DOHH2 (cell line): ENCODE data around the gene LSMEM2.
"Not testable (repeated sequence)": the region's sequence is repeated elsewhere in the genome, so short reads cannot be mapped to it uniquely, and the experiment has no call there.

Source experiments
- H3F3A ChIP-seq: fragments of 200-600 bp; sonication (generic), shearing (Covaris generic); 2 replicates; pipeline ENCODE4 v1.6.0; 2016; ENCODE audit warnings: antibody characterized with exemption, mild to moderate bottlenecking; ENCODE audit not compliant: control insufficient read depth, insufficient read depth
- H3K27ac ChIP-seq: fragments of 200-600 bp; sonication (generic); 2 replicates; pipeline ENCODE4 v1.5.1; 2014; ENCODE audit warnings: low read depth, mild to moderate bottlenecking, low read length, moderate library complexity
- H3K27me3 ChIP-seq: fragments of 200-600 bp; sonication (generic); 2 replicates; pipeline ENCODE4 v1.6.1; 2014; ENCODE audit warnings: mild to moderate bottlenecking, low read length, mixed read lengths; ENCODE audit not compliant: control insufficient read depth
- H3K36me3 ChIP-seq: fragments of 200-600 bp; sonication (generic); 2 replicates; pipeline ENCODE4 v1.6.1; 2014; ENCODE audit warnings: mild to moderate bottlenecking, low read length, moderate library complexity, mixed read lengths; ENCODE audit not compliant: control insufficient read depth
- H3K4me1 ChIP-seq: fragments of 200-600 bp; sonication (generic); 2 replicates; pipeline ENCODE4 v1.6.1; 2014; ENCODE audit warnings: mild to moderate bottlenecking, low read length, mixed read lengths; ENCODE audit not compliant: control insufficient read depth
- H3K4me2 ChIP-seq: fragments of 200-600 bp; sonication (generic); 2 replicates; pipeline ENCODE4 v1.6.0; 2014; ENCODE audit warnings: mild to moderate bottlenecking, low read length, moderate library complexity
- H3K4me3 ChIP-seq: fragments of 200-600 bp; sonication (generic); 2 replicates; pipeline ENCODE4 v1.5.1; 2014; ENCODE audit warnings: mild to moderate bottlenecking, low read length, mixed read lengths
- H3K79me2 ChIP-seq: fragments of 200-600 bp; sonication (generic); 2 replicates; pipeline ENCODE4 v1.6.1; 2014; ENCODE audit warnings: mild to moderate bottlenecking, low read length, mixed read lengths; ENCODE audit not compliant: control insufficient read depth
- H3K9me2 ChIP-seq: fragments of 200-600 bp; sonication (generic); replicated peaks from 2 replicates; pipeline ENCODE4 v1.6.1; 2014; ENCODE audit warnings: mild to moderate bottlenecking, low read length, mixed read lengths; ENCODE audit not compliant: control insufficient read depth
- H3K9me3 ChIP-seq: fragments of 200-600 bp; sonication (generic); 2 replicates; pipeline ENCODE4 v1.6.1; 2014; ENCODE audit warnings: antibody characterized with exemption, low read length, mixed read lengths; ENCODE audit not compliant: control insufficient read depth, insufficient read depth
- H4K20me1 ChIP-seq: fragments of 200-600 bp; sonication (generic); 2 replicates; pipeline ENCODE4 v1.6.0; 2014; ENCODE audit warnings: low read depth, mild to moderate bottlenecking, antibody characterized with exemption, low read length, moderate library complexity; ENCODE audit not compliant: control insufficient read depth, insufficient read depth
- CTCF ChIP-seq: fragments of 200-600 bp; sonication (generic); IDR thresholded peaks from one replicate; pipeline ENCODE4 v1.5.1; 2014; ENCODE audit warnings: antibody characterized with exemption, mild to moderate bottlenecking, low read depth, low read length; ENCODE audit not compliant: poor library complexity, severe bottlenecking
- EZH2phosphoT487 ChIP-seq: fragments of 200-600 bp; sonication (generic); IDR thresholded peaks from 2 replicates; pipeline ENCODE4 v1.6.1; 2017; ENCODE audit warnings: borderline replicate concordance, mild to moderate bottlenecking, antibody characterized with exemption, low read length, moderate library complexity, mixed read lengths

Gene LSMEM2

DNA sequence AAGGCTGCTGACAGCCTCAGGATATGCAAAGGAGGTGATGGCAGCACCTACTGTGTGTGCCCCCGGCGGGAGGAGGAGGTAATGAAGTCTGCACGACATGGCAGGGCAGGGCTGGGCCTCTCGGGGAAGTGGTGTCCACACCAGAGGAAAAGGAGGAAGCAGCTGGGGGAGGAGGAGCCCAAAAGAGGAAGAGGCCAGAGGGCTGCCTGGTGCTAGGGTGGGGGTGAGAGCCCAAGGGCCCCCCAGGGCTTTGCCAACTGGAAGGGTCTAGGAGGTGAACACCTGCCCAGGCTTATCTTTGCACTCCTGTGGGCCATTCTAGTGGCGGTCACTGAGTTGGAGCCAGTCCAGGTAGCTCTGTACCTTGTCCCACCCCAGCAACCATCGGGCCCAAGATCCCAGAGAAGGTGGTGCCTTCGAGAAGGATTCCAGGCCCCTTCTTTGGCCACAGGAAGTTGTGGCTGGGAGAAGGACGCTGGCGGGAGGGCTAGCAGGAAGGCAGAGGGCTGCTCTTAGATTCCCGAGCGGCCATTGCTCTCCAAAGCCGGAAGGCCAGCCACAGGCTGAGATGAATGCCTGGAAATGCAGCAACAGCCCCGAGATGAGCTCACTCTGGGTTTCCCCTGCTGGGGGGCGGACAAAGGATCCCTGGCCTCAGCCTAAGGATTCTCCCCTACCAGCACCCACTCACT, 35.9 kb upstream of the LSMEM2 start:
- H3K79me2 ChIP-seq, result peaks cover 92% of the 10 kb centered on the region
- H3K4me2 ChIP-seq, result peak overlapping the region; percentile 60

GRCh38 chr3:50243543-50243895, 35.4 kb upstream of the LSMEM2 start:
- H3K4me1 ChIP-seq, result peaks cover 80% of the 10 kb centered on the region
- H3K27ac ChIP-seq, result peak overlapping the region; percentile 58
- H4K20me1 ChIP-seq, result peaks cover 18% of the 10 kb centered on the region; the same call in 1 of the 2 replicates
- no peak overlapping the region for H3K4me2 ChIP-seq
- H3K9me2 ChIP-seq, result no peaks in the 10 kb centered on the region
- H3F3A ChIP-seq, result peaks cover 19% of the 10 kb centered on the region
- TF ChIP-seq EZH2phosphoT487 (no peak), CTCF (no peak)
- H3K79me2 ChIP-seq, result peaks cover 92% of the 10 kb centered on the region
- peaks cover 44% of the 10 kb centered on the region for H3K36me3 ChIP-seq
- H3K27me3 ChIP-seq, result no peaks in the 10 kb centered on the region
- H3K4me3 ChIP-seq, result no peak overlapping the region
- no peaks in the 10 kb centered on the region for H3K9me3 ChIP-seq

More for the DNA sequence above, 35.9 kb upstream of the LSMEM2 start:
- H3K27ac ChIP-seq, result peak overlapping the region; percentile 58
- peaks cover 49% of the 10 kb centered on the region for H3K36me3 ChIP-seq
- H4K20me1 ChIP-seq, result peaks cover 23% of the 10 kb centered on the region; the same call in 1 of the 2 replicates
- TF ChIP-seq EZH2phosphoT487 (no peak), CTCF (peak; percentile 24)
- peaks cover 19% of the 10 kb centered on the region for H3F3A ChIP-seq
- H3K4me3 ChIP-seq, result peak overlapping the region; percentile 44
- no peaks in the 10 kb centered on the region for H3K27me3 ChIP-seq
- no peaks in the 10 kb centered on the region for H3K9me2 ChIP-seq
- no peaks in the 10 kb centered on the region for H3K9me3 ChIP-seq
- H3K4me1 ChIP-seq, result peaks cover 81% of the 10 kb centered on the region

GRCh38 chr3:50244813-50245212, 34.1 kb upstream of the LSMEM2 start:
- Histone ChIP-seq H3K79me2 (peaks cover 92% of the 10 kb centered on the region), H3F3A (peaks cover 19% of the 10 kb centered on the region), H3K4me1 (peaks cover 69% of the 10 kb centered on the region), H3K27ac (0 out of 2 replicates have a peak overlapping the region, but pooled peaks have one; percentile 13), H4K20me1 (peaks cover 23% of the 10 kb centered on the region; the same call in 1 of the 2 replicates), H3K36me3 (peaks cover 31% of the 10 kb centered on the region)
- H3K4me2 ChIP-seq, H3K9me2 ChIP-seq, H3K9me3 ChIP-seq, H3K27me3 ChIP-seq, H3K4me3 ChIP-seq: not testable (repeated sequence)

DNA sequence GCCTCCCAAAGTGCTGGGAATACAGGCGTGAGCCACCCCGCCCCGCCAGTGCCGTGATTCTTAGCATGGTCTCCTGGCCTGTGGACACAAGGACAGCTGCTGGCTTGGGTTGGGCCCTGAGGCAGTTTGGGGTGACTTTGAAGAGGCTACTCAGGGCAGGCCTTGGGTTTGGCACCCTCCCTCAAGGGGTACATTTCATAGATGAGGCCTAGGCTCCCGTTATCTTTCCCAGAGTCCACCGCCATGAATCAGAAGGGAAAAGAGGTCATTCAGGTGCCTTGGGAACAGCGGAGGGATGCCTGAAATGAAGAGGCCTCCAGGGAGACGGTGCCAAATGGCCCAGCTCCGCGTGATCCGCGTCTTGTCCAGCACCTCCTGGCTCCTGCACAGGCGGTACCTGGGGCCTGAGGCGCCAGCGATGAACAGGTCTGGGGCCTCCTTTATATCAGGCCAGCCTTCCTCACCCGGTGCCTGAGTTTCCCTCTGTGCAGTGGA, 33.6 kb upstream of the LSMEM2 start:
- Histone ChIP-seq H3F3A (peaks cover 19% of the 10 kb centered on the region), H3K79me2 (peaks cover 92% of the 10 kb centered on the region), H4K20me1 (peaks cover 27% of the 10 kb centered on the region; the same call in 1 of the 2 replicates), H3K27me3 (no peaks in the 10 kb centered on the region), H3K36me3 (peaks cover 31% of the 10 kb centered on the region), H3K27ac (peak overlapping the region; percentile 39), H3K4me2 (peak overlapping the region; percentile 79), H3K4me3 (peak overlapping the region; percentile 67), H3K9me3 (no peaks in the 10 kb centered on the region), H3K9me2 (no peaks in the 10 kb centered on the region), H3K4me1 (peaks cover 64% of the 10 kb centered on the region)
- no peak for TF ChIP-seq CTCF
- TF ChIP-seq EZH2phosphoT487, result no peak
